HG03097 (cell line): ENCODE data around the gene CIDEC.

Experiments
- ATAC-seq: cut with Tn5 transposase; IDR thresholded peaks from one replicate; pipeline ENCODE4 v1.9.1; 2021; ENCODE audit not compliant: unreplicated experiment, low FRiP score

CIDEC gene

GRCh38 chr3:9817436-9817835 lies 62.6 kb downstream of the CIDEC start:
- no peak for ATAC-seq
